Epidermal melanocyte (primary cell): ENCODE measurements around the gene ARHGEF39.
"Not testable (repeated sequence)": the region's sequence is repeated elsewhere in the genome, so short reads cannot be mapped to it uniquely, and the experiment has no call there.

Source experiments
- DNase-seq: peaks from one replicate; pipeline ENCODE4 v3.0.0; 2011; ENCODE audit warnings: low spot score; ENCODE audit not compliant: insufficient read length

Gene ARHGEF39

GRCh38 chr9:35619800-35620158 lies 45.2 kb downstream of the ARHGEF39 start:
- DNase-seq: no peak

GRCh38 chr9:35618854-35619799 lies 45.9 kb downstream of the ARHGEF39 start:
- DNase-seq: no peak

DNA sequence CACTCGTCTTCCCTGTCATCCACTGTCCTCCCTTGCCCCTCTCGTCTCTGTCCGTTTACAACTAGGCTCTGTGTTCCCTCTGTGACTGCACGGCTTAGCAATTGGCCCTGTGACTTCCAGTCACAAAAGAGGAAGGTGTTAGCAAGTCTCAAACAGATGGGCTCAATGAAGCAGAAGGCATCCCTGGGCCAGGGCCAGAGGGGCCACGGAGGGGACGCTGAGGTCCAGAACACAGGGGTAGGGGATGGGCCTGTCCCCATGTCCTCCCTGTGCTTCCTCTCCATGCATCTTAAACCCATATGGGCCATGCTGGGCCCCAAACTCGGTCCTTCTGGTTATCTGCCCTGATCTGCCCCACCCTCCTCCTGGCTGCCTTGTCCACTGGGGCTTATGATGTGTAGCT lies 46.7 kb downstream of the ARHGEF39 start, which contains the start of gene CD72:
Gene CD72, minus strand, starts transcription at position 89 of the 403 bp plus-strand sequence. CDS start 110 bp downstream, outside the sequence.
- DNase-seq: no peak

GRCh38 chr9:35617548-35617947 lies 47.4 kb downstream of the ARHGEF39 start:
- DNase-seq: no peak

DNA sequence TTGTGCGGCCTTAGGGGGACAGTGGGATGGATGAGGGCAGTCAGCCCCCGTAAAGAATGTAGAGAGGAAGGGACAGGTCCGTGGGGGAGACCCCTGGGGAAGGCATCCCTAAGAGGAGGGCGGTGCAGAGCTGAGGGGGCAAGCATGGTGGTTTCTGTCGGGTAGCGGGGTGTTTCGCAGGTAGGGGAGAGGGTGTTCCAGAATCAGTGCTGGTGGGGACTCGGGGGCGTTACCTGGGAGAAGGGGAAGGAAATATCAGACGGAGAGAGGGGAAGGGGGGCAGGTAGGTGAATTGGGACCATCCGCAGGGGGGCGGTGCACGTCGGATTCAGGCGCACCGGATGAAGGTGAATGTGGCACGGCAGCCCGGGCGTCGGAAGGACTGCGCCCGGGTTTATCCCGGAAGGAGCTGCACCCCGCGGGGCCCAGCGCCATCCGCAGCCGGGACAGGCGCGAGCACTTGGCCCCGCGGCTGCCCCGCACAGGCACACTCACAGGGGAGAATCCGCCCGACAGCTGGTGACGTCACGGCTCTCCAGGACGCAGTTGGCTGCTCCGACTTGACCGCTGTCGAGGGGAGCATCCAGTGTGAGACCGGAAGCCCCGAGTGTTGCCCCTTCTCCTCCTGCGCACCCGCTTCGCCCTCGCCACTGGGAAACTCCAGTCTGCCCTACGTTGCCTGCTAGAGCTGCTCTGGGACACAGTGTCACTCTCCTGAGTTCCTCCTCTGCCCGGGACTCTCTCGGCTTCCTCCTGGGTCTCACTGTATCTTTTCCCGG lies 48.1 kb downstream of the ARHGEF39 start:
- no peak for DNase-seq

DNA sequence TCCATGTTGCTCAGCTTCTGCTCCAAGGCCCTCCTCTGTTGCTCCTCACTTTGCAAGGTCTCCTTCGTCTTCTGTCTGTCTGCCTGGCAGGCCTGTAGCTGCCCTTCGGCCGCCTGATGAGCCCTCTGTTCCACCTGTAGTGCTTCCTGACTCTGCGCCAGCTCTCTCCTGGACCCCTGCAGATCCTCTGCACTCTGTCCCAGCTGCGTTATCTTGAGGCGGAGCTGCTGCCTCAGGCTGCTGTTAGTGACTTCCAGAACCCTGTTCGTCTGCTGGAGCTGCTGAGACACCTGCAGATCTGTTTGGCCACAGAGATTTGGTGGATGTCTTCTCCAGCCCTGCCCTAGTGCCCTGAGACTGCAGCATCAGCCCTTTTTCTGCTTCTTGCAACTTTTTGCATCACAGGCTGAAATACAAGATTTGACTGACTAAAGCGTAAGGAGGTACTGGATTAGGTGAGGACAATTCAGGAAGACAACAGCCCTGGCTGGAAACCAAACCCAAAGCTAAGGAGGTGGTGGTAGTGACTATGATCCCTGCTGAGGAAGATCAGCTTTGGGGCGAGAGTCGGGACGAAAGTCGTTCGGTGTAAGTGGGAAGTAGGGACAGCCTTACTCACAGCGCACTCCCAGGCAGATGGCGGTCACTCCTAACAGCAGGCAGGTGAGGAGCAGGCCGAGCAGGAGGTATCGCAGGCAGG lies 48.9 kb downstream of the ARHGEF39 start:
- no peak for DNase-seq

DNA sequence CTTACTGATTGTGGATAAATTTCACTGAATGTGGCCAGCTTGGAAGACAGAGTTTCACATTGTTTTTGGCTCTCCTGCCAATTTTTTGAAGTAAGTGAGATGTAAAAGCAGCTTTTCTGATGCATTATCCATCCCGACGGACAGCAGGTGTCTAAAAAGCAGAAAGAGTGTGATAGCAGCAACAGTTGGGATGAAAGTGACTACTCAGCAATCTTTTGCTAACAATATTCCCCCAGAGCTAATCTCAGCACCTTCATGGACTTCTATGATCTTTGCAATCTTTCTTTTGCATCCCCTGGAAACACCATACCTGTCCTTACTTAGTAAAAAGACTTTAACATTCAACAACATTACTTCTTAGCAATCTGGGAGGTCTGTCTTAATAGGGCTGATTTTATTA lies 52.2 kb downstream of the ARHGEF39 start:
- DNase-seq: no peak

- DNase-seq: not testable (repeated sequence)
Observed at GRCh38 chr9:35612066-35612465, 52.9 kb downstream of the ARHGEF39 start.

DNA sequence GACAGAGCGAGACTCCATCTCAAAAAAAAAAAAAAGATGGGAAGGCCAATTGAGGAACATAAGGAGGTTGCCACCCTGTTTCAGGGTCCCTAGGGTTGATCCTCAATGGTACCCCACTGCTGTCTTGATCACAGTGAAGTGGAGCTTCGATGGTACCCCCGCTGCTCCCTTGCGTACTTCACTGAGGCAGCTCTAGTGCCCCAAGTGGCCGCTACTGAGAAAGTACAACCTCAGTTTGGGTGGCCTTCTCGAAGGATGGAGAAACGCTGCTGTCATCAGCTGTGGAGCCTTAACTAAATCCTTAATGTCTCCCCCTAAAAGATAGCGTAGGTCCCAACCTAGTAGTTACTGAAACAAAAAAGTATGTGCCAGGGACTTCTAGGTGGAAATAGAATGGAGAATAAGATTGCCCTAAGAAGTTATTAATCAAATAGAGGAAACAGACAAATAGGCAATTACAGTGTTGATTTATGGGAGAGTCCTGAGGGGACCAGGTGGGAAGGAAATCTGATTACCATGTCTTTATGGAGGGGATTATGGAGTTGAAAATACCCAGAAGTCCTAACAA lies 53.7 kb downstream of the ARHGEF39 start:
- DNase-seq: no peak

GRCh38 chr9:35609820-35610163 lies 55.2 kb downstream of the ARHGEF39 start:
- no peak for DNase-seq
